ENCODE data around the gene SLC17A3.

Gene SLC17A3

GRCh38 chr6:25874118-25874517 lies at the start of gene SLC17A3:
Gene SLC17A3 (minus strand): TSS chr6:25874243. CDS start chr6:25868387, 5,856 bp downstream.
- no peak for DNase-seq

- DNase-seq = no peak
These were observed 48.3 kb upstream of the SLC17A3 start for GRCh38 chr6:25922301-25922700.

GRCh38 chr6:25921525-25922203 lies 47.6 kb upstream of the SLC17A3 start:
- no peak for DNase-seq

- DNase-seq = no peak
These were observed 45.6 kb upstream of the SLC17A3 start for GRCh38 chr6:25919657-25920056.

- DNase-seq = no peak
These were observed 44.1 kb upstream of the SLC17A3 start for GRCh38 chr6:25918083-25918683.

GRCh38 chr6:25916789-25917490 lies 42.9 kb upstream of the SLC17A3 start:
- no peak for DNase-seq

- DNase-seq = no peak
These were observed 42.3 kb upstream of the SLC17A3 start for GRCh38 chr6:25916330-25916729.

GRCh38 chr6:25913741-25914140 lies 39.7 kb upstream of the SLC17A3 start:
- DNase-seq = no peak

- no peak for DNase-seq
These were observed 37.3 kb upstream of the SLC17A3 start for GRCh38 chr6:25911351-25911750.

GRCh38 chr6:25907475-25908014 lies 33.5 kb upstream of the SLC17A3 start:
- no peak for DNase-seq

- no peak for DNase-seq
These were observed 29.5 kb upstream of the SLC17A3 start for GRCh38 chr6:25903467-25904099.

- no peak for DNase-seq
These were observed 28.0 kb upstream of the SLC17A3 start for GRCh38 chr6:25902071-25902470.

GRCh38 chr6:25900843-25901242 lies 26.8 kb upstream of the SLC17A3 start:
- DNase-seq = no peak

GRCh38 chr6:25899580-25900408 lies 25.8 kb upstream of the SLC17A3 start:
- DNase-seq = no peak

- no peak for DNase-seq
These were observed 25.1 kb upstream of the SLC17A3 start for GRCh38 chr6:25899123-25899522.

- DNase-seq = no peak
These were observed 24.4 kb upstream of the SLC17A3 start for GRCh38 chr6:25898289-25898977.

GRCh38 chr6:25896252-25896651 lies 22.2 kb upstream of the SLC17A3 start:
- no peak for DNase-seq

- DNase-seq = no peak
These were observed 21.7 kb upstream of the SLC17A3 start for GRCh38 chr6:25895771-25896170.

- DNase-seq = no peak
These were observed 19.7 kb upstream of the SLC17A3 start for GRCh38 chr6:25893778-25894177.

GRCh38 chr6:25892877-25893276 lies 18.8 kb upstream of the SLC17A3 start:
- no peak for DNase-seq

All from NCI-H2171 treated with DMSO at 0.1 percent for 48 hours (cell line).